Activated naive CD4-positive, alpha-beta T cell treated with anti-CD3 and anti-CD28 coated beads, Interleukin-2, amount 10 ng/mL, durations not matched to agents 7 days and 5 days (primary cell): ENCODE data around the gene MLXIP.

Experiments
- CTCF ChIA-PET: fragments of 350-600 bp; sonication (Branson Sonifier 250); formaldehyde crosslinking; loops from one replicate; lab custom pipeline; 2021; ENCODE audit warnings: antibody characterized with exemption; lab: Charles Lee
- DNase-seq: peaks from one replicate; pipeline ENCODE4 v3.0.0-alpha.2; 2020
- H3K27ac Mint-ChIP-seq: one replicate; pipeline ENCODE4 v1.8.0; 2021; ENCODE audit warnings: mild to moderate bottlenecking, moderate library complexity, mixed read lengths
- H3K27me3 Mint-ChIP-seq: one replicate; pipeline ENCODE4 v1.8.0; 2021; ENCODE audit warnings: mild to moderate bottlenecking, mixed read lengths
- H3K36me3 Mint-ChIP-seq: one replicate; pipeline ENCODE4 v1.8.0; 2021; ENCODE audit warnings: mixed read lengths
- H3K4me1 Mint-ChIP-seq: one replicate; pipeline ENCODE4 v1.8.0; 2021; ENCODE audit warnings: mixed read lengths
- H3K4me3 Mint-ChIP-seq: one replicate; pipeline ENCODE4 v1.8.0; 2021; ENCODE audit warnings: mild to moderate bottlenecking, moderate library complexity, mixed read lengths
- H3K9me3 Mint-ChIP-seq: one replicate; pipeline ENCODE4 v1.8.0; 2021; ENCODE audit warnings: mixed read lengths

Gene MLXIP

DNA sequence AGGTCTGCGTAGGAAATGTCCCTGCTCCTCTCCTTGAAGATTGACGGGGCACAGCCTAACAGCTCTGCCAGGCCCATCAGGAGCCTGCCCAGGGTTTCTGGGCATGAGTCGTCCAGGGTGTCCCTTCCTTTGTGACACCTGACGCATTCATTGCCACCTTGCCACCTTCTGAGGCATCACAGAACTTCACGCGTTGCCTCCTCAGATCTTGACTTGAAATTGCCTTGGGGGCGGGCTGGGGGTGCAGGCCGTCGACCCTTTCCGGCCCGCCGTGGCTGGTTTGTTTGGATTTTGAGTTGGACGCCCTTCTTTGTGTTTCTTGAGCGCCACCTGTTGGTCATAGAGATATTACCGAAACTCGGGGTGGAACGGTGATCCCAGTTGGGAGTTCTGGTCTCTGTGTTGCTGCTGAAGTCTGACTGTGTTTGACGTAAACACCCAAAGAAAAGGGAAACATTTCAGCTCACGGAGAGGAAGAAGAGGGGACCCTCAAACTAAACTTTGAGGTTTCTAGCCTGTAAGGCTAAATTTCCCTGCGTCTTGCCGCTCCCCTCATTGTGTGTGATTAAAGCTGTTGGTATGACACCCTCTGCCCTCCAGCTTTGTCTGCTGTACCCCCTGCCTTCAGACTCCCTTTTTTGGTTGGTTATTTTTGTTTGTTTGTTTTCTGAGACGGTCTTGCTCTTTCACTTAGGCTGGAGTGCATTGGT, 44.6 kb downstream of the MLXIP start:
- CTCF ChIA-PET, result interaction anchor here (0.6 to 6.1 kb wide), 26 partner anchors 8 to 329 kb away, joined by 3 to 103 read pairs (median 6); partner anchors contain the start of gene MLXIP
- peaks cover 5% of the 10 kb centered on the region for H3K36me3 Mint-ChIP-seq
- H3K27me3 Mint-ChIP-seq, result no peaks in the 10 kb centered on the region
- peaks cover 32% of the 10 kb centered on the region for H3K4me1 Mint-ChIP-seq
- no peak overlapping the region for H3K4me3 Mint-ChIP-seq
- no peaks in the 10 kb centered on the region for H3K9me3 Mint-ChIP-seq
- DNase-seq, result peak; percentile 81
- H3K27ac Mint-ChIP-seq, result peak overlapping the region; percentile 61

DNA sequence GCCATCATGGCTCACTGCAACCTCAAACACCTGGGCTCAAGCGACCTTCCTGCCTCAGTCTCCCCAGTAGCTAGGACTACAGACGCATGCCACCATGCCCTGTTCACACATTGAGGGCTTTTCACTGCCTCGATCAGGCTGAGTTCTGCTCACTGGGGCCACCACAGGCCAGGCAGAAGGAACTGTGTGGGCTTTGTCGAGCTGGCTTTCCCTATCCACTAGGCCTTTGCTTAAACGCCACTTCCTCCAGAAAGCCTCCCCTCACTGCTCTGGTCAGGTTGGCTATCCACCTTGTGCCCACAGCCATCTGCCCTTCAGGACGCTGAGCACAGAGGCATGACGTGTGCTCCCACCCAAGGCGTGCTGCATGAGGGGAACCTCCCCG, 45.2 kb downstream of the MLXIP start:
- no peak overlapping the region for H3K4me3 Mint-ChIP-seq
- CTCF ChIA-PET, result interaction anchor here (0.8 to 6.1 kb wide), 21 partner anchors 8 to 230 kb away, joined by 3 to 103 read pairs (median 8); partner anchors contain the start of gene MLXIP

DNA sequence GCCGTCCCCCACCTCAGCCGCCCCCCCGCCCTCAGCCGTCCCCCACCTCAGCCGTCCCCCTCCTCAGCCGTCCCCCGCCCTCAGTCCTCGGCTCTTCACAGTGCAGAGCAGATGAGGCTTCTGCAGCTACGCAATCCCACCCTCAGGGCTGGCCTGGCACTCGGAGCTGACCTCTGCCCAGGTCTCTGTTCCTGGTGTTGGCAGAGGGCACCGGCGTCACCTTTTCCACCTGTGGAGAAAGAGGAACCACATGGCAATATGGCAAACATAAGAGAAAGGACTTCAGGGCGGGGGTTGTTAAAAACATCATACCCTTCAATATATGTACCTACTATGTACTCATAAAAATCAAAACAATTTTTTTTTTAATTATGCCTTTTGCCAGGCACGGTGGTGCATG, 45.8 kb downstream of the MLXIP start:
- Mint-ChIP-seq H3K4me3 (no peak overlapping the region), H3K27me3 (no peaks in the 10 kb centered on the region), H3K27ac (no peak overlapping the region), H3K4me1 (peaks cover 32% of the 10 kb centered on the region), H3K9me3 (no peaks in the 10 kb centered on the region), H3K36me3 (peaks cover 13% of the 10 kb centered on the region)
- no peak for DNase-seq
- CTCF ChIA-PET, result interaction anchor here (1.2 to 6.1 kb wide), 11 partner anchors 7 to 76 kb away, joined by 3 to 103 read pairs (median 11); partner anchors contain the start of gene MLXIP

More for the DNA sequence above, 45.2 kb downstream of the MLXIP start:
- Mint-ChIP-seq H3K36me3 (peaks cover 9% of the 10 kb centered on the region), H3K4me1 (peaks cover 32% of the 10 kb centered on the region), H3K9me3 (no peaks in the 10 kb centered on the region), H3K27me3 (no peaks in the 10 kb centered on the region), H3K27ac (peak overlapping the region; percentile 61)
- no peak for DNase-seq

DNA sequence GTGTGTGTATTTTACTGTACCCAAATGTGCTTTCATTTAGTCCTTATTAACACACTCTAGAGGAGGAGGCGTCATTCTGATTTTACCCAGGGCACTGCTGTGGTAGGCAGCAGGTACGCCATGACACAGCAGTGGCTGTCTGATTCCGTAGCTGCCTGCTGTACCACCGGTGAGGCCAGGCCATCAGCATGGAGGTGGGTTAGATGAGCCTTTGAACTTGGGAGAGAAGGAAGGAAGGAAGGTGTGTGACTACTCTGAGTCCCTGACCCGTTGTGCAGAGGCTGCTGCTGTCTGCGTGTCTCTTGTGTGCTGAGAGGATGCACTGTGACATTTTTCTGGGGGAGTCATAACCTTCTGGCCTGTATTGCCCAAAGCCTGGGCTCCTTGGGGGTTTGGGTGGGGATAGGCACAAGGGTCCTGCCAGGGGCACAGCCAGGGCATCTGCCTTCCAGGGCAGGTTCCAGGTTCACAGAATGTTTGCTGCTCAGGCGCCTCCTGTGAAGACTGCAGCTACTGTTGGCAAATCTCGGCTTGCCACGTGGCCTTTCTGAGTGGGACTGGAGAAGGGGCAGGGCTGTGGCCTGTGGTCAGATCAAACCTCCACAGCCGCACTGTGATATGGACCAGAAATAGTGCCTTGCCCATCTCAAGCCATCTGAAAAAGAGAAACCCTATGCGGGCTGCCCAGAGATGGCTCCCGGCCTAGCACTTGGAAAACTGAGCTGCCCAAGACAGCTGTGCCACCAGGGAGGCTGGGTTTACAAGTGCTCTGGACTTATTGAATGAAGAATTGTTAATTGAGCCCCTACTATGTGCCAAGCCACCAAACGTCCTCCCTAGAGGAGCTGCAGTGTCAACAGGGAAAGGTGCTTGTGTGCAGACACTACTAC, 47.1 kb downstream of the MLXIP start:
- Mint-ChIP-seq H3K4me3 (no peak overlapping the region), H3K27me3 (no peaks in the 10 kb centered on the region), H3K9me3 (no peaks in the 10 kb centered on the region), H3K36me3 (peaks cover 21% of the 10 kb centered on the region), H3K27ac (no peak overlapping the region), H3K4me1 (peaks cover 30% of the 10 kb centered on the region)
- DNase-seq, result no peak
- CTCF ChIA-PET, result interaction anchor here (1.2 to 6.1 kb wide), 2 partner anchors 45 to 71 kb away, joined by 9 to 103 read pairs; no protein-coding TSS in a partner anchor

DNA sequence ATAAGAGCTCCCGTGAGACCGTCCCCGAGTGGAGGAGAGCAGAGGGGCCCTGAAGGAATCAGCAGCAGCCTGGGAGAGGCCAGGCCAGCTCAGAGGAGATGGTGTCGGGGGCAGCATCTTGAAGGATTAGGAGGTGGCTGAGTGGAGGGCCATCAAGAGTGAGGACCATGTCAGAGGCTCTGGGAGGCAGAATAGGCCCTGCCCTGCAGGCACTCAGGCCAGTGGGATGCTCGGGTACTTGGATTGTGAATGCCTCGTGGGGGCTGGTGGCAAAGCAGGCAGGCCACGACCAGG, 47.7 kb downstream of the MLXIP start:
- H3K27ac Mint-ChIP-seq, result no peak overlapping the region
- H3K9me3 Mint-ChIP-seq, result no peaks in the 10 kb centered on the region
- H3K27me3 Mint-ChIP-seq, result no peaks in the 10 kb centered on the region
- CTCF ChIA-PET, result interaction anchor here (6.1 kb wide), 1 partner anchor 71 kb away, joined by 103 read pairs; no protein-coding TSS in a partner anchor
- H3K4me3 Mint-ChIP-seq, result no peak overlapping the region
- peaks cover 26% of the 10 kb centered on the region for H3K4me1 Mint-ChIP-seq
- no peak for DNase-seq
- peaks cover 25% of the 10 kb centered on the region for H3K36me3 Mint-ChIP-seq

DNA sequence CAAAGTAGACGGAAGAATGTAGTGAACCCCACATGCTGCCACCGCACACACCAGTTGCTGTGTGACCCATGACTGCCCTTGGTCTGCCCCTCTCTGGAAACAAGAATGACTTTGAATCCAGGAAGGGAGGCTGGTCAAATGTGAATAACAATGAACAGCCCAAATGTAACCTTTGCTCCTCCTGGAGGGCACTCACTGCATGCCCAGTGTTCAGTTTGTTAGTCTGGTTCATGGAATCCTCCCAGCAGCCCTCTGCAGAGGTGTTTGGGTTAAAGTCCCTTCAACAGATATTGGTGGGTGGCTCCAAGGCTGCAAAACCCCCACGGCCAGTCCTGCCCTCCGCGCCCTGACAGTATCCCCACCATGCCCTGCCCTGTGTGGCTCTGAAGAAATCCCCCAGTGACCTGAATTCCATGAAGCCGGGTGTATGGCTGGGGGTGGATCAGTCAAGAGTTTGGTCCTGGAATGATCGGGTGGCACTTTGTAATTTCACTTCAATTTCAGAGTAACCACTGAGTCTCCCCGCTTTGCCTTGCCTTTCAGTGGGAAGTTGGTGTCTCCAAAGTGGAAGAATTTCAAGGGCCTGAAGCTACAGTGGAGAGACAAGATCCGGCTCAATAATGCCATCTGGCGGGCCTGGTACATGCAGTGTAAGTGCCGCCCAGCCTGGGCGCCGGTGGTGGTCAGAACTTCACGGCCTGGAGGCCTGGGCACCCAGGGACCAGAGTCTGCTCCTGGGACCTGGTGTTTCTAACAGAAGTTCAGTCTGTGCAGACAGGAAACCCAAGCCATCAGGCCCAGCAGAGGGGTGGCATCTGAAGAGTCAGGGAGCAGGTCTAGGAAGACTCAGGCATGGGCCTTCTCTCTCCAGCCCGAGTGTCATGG, 48.4 kb downstream of the MLXIP start:
- no peaks in the 10 kb centered on the region for H3K9me3 Mint-ChIP-seq
- CTCF ChIA-PET, result interaction anchor here (1.5 to 6.1 kb wide), 2 partner anchors 72 kb away, joined by 4 to 103 read pairs; no protein-coding TSS in a partner anchor

DNA sequence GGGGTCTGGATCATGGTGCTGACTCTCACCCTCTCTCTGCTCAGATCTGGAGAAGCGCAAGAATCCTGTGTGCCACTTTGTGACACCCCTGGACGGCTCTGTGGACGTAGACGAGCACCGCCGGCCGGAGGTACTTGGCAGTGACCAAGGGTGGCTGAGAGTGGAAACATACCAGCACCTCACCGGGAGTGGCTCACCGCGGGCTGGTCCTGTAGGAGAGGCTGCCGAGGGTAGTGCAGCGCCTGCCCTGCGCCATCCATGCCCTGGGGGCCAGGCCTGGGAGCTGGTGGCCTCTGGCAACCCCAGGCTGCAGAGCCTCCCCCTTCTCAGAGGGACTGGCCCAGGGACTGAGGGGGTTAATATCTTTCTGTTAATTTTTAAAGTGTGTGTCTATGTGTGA, 49.3 kb downstream of the MLXIP start:
- H3K9me3 Mint-ChIP-seq, result no peaks in the 10 kb centered on the region
- peaks cover 22% of the 10 kb centered on the region for H3K36me3 Mint-ChIP-seq
- DNase-seq, result no peak
- CTCF ChIA-PET, result interaction anchor here (1.5 kb wide), 2 partner anchors 73 to 121 kb away, joined by 3 to 4 read pairs; no protein-coding TSS in a partner anchor
- no peaks in the 10 kb centered on the region for H3K27me3 Mint-ChIP-seq
- no peak overlapping the region for H3K4me3 Mint-ChIP-seq
- peaks cover 13% of the 10 kb centered on the region for H3K4me1 Mint-ChIP-seq
- H3K27ac Mint-ChIP-seq, result no peak overlapping the region

More for the DNA sequence above, 48.4 kb downstream of the MLXIP start:
- no peak overlapping the region for H3K27ac Mint-ChIP-seq
- H3K36me3 Mint-ChIP-seq, result peaks cover 22% of the 10 kb centered on the region
- peaks cover 20% of the 10 kb centered on the region for H3K4me1 Mint-ChIP-seq
- no peak overlapping the region for H3K4me3 Mint-ChIP-seq
- DNase-seq, result no peak
- H3K27me3 Mint-ChIP-seq, result no peaks in the 10 kb centered on the region

DNA sequence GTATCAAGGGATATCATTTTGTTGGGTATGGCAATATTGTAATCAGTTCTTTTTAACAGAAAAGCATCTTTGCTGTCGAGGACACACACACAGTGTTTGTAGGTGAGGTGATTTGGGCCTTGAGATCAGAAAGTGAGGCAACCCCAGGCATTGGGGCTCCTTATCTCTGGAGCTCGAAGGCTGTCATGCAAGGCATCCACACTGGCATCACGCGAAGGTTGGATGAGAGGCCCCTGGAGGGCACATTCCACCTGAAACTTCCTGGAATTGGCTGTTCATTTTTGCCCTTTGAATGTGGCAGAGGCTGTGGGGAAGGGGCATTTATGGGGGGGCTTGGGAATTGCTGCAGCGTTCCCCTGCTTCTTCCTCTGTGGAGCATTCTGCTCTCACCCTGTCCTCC, 49.9 kb downstream of the MLXIP start:
- no peak for DNase-seq
- peaks cover 6% of the 10 kb centered on the region for H3K4me1 Mint-ChIP-seq
- no peak overlapping the region for H3K27ac Mint-ChIP-seq
- CTCF ChIA-PET, result interaction anchor here (0.6 to 3.3 kb wide), 4 partner anchors 62 to 122 kb away, joined by 3 to 20 read pairs (median 4); no protein-coding TSS in a partner anchor
- H3K4me3 Mint-ChIP-seq, result no peak overlapping the region
- no peaks in the 10 kb centered on the region for H3K9me3 Mint-ChIP-seq
- H3K27me3 Mint-ChIP-seq, result no peaks in the 10 kb centered on the region
- H3K36me3 Mint-ChIP-seq, result peaks cover 28% of the 10 kb centered on the region

DNA sequence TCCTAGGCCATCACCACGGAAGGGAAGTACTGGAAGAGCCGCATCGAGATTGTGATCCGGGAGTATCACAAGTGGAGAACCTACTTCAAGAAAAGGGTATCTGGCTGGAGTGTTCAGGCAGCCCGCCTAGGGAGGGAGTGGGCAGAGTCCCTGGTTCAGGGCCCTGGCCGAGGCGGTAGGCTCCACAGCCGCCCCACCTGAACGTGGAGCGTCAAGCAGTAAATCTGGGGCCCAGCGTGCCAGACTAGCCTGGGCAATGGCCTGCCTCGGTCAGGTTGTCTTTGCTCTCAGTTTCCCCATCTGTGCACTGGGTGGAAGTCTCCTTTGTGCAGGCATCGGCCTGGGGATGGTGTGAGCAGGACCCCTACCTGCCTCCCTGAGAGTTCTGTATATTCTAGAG, 50.6 kb downstream of the MLXIP start:
- H3K9me3 Mint-ChIP-seq, result no peaks in the 10 kb centered on the region
- H3K27ac Mint-ChIP-seq, result peak overlapping the region; percentile 33
- H3K4me1 Mint-ChIP-seq, result peaks cover 3% of the 10 kb centered on the region
- H3K27me3 Mint-ChIP-seq, result no peaks in the 10 kb centered on the region
- CTCF ChIA-PET, result interaction anchor here (0.9 to 3.3 kb wide), 3 partner anchors 62 to 123 kb away, joined by 3 to 20 read pairs (median 4); no protein-coding TSS in a partner anchor
- H3K36me3 Mint-ChIP-seq, result peaks cover 35% of the 10 kb centered on the region
- H3K4me3 Mint-ChIP-seq, result no peak overlapping the region
- DNase-seq, result no peak

DNA sequence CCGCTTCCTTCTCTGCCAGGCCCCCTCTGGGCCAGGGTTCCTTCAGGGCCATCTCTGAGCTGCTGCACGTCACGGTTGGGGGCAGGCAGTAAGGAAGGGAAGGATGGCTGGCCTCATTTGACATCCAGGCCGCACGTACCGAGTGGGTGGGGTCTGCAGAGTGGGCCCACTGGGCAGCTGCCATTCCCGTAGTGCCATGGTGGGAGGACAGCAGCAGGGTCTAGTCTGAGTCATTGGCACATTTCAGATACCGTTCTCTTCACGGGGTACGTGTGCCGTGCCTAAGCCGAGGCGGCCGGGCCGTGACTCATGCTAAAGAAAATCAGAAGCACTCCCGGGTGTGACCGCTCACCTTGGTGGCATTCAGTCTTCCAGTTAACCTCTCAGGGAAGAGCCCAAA, 51.6 kb downstream of the MLXIP start:
- no peak overlapping the region for H3K27ac Mint-ChIP-seq
- CTCF ChIA-PET, result interaction anchor here (0.9 to 3.3 kb wide), 4 partner anchors 7 to 75 kb away, joined by 6 to 20 read pairs (median 12); no protein-coding TSS in a partner anchor
- H3K36me3 Mint-ChIP-seq, result peaks cover 38% of the 10 kb centered on the region

DNA sequence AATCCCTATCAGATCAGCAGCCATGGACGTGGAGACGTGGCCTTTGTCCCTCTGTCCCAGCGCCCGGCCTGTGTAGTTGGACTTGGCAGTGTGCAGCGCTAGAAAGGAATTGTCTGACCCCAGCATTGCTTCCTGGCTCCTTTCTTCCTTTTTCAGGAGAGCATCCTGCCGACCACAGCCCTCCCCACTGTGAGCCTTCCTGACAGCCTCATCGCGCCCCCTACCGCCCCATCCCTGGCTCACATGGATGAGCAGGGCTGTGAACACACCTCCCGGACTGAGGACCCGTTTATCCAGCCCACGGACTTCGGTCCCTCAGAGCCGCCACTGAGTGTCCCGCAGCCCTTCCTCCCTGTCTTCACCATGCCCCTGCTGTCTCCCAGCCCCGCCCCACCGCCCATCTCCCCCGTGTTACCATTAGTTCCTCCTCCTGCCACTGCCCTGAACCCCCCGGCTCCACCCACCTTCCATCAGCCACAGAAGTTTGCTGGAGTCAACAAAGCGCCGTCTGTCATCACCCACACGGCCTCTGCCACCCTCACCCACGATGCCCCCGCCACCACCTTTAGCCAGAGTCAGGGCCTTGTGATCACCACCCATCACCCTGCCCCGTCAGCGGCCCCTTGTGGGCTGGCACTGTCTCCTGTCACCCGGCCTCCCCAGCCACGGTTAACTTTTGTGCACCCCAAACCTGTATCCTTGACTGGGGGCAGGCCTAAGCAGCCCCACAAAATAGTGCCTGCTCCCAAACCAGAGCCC, 54.8 kb downstream of the MLXIP start:
- H3K27ac Mint-ChIP-seq, result no peak overlapping the region

More for the DNA sequence above, 51.6 kb downstream of the MLXIP start:
- no peak overlapping the region for H3K4me3 Mint-ChIP-seq
- H3K9me3 Mint-ChIP-seq, result no peaks in the 10 kb centered on the region
- DNase-seq, result no peak
- H3K4me1 Mint-ChIP-seq, result peaks cover 3% of the 10 kb centered on the region
- no peaks in the 10 kb centered on the region for H3K27me3 Mint-ChIP-seq

DNA sequence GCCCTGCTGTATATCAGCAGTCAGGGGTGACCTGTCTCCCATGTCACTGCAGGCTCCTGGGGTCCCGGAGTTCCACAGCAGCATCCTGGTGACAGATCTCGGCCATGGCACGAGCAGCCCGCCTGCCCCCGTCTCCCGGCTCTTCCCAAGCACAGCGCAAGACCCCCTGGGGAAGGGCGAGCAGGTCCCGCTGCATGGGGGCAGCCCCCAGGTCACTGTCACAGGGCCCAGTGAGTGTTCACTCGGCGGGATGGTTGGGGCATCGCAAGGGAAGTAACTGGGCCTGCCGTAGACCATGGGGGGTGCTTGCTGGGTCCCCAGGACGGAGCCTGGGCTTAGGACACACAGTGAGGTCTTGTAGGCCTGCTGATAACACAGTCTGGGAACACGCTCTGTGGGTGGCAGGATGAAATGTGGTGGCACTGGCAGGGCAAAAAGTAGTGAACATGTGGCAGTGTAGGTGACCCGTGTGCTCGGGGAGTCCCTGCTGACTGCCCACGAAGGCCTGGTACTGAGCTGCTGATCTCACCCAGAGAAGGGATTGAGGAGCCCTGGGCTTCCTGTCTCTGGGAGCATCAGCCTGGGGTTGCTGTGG, 57.0 kb downstream of the MLXIP start:
- CTCF ChIA-PET, result interaction anchor here (1.0 kb wide), 1 partner anchor 55 kb away, joined by 3 read pairs; no protein-coding TSS in a partner anchor
- DNase-seq, result no peak
- H3K27me3 Mint-ChIP-seq, result no peaks in the 10 kb centered on the region
- peaks cover 30% of the 10 kb centered on the region for H3K36me3 Mint-ChIP-seq
- no peaks in the 10 kb centered on the region for H3K4me1 Mint-ChIP-seq
- no peak overlapping the region for H3K27ac Mint-ChIP-seq
- H3K4me3 Mint-ChIP-seq, result no peak overlapping the region
- H3K9me3 Mint-ChIP-seq, result no peaks in the 10 kb centered on the region

More for the DNA sequence above, 54.8 kb downstream of the MLXIP start:
- H3K4me1 Mint-ChIP-seq, result no peaks in the 10 kb centered on the region
- no peak overlapping the region for H3K4me3 Mint-ChIP-seq
- CTCF ChIA-PET, result interaction anchor here (1.6 to 3.3 kb wide), 3 partner anchors 10 to 79 kb away, joined by 5 to 13 read pairs (median 8); no protein-coding TSS in a partner anchor
- H3K36me3 Mint-ChIP-seq, result peaks cover 37% of the 10 kb centered on the region
- no peaks in the 10 kb centered on the region for H3K27me3 Mint-ChIP-seq
- no peak for DNase-seq
- H3K9me3 Mint-ChIP-seq, result no peaks in the 10 kb centered on the region
